Cardiac fibroblast (primary cell): ENCODE results near the gene PLXNA2.

Source experiments
- DNase-seq, 2 donors: peaks; one replicate each; pipeline versions ENCODE4 v3.0.0 to v3.0.0-alpha.2; 2010; ENCODE audit warnings: low read depth in 2 of 2
- H3K4me3 ChIP-seq, 2 donors: replicated peaks in 1 of 2; 1 replicate in 1 of 2; 2 replicates in 1 of 2; pipeline ENCODE4 v1.5.1; 2011; ENCODE audit warnings: low read depth in 2 of 2, low read length in 2 of 2, mild to moderate bottlenecking in 2 of 2, moderate library complexity in 1 of 2
- CTCF ChIP-seq: IDR thresholded peaks from one replicate; pipeline ENCODE4 v1.5.1; 2011; ENCODE audit warnings: low read depth, mild to moderate bottlenecking, low read length, inconsistent platforms

PLXNA2 gene

GRCh38 chr1:208117826-208118225, 126.4 kb downstream of the PLXNA2 start:
- TF ChIP-seq CTCF = no peak
- no peak overlapping the region for H3K4me3 ChIP-seq
- DNase-seq = no peak

GRCh38 chr1:208117409-208117808, 126.8 kb downstream of the PLXNA2 start:
- H3K4me3 ChIP-seq = no peak overlapping the region
- TF ChIP-seq CTCF = no peak
- no peak for DNase-seq

- no peak for TF ChIP-seq CTCF
- no peak for DNase-seq
These were observed 128.1 kb downstream of the PLXNA2 start for GRCh38 chr1:208115924-208116640.

GRCh38 chr1:208113011-208113410, 131.2 kb downstream of the PLXNA2 start:
- no peak for DNase-seq
- no peak overlapping the region for H3K4me3 ChIP-seq
- no peak for TF ChIP-seq CTCF

More at GRCh38 chr1:208115924-208116640, 128.1 kb downstream of the PLXNA2 start:
- no peak overlapping the region for H3K4me3 ChIP-seq

- H3K4me3 ChIP-seq = no peak overlapping the region
- no peak for DNase-seq
- TF ChIP-seq CTCF = no peak
These were observed 131.8 kb downstream of the PLXNA2 start for GRCh38 chr1:208112401-208112800.

GRCh38 chr1:208111646-208112190, 132.5 kb downstream of the PLXNA2 start:
- no peak overlapping the region for H3K4me3 ChIP-seq
- TF ChIP-seq CTCF = no peak
- DNase-seq = no peak
